ENCODE measurements around the gene GALNTL6. TPM values are rescaled to one million over a fixed set of nuclear protein-coding genes. Genes with fewer than 3 reads are reported as not detected.

The GALNTL6 gene
- total and polyA plus RNA-seq, 9 of the 15 experiments (the other 6 are each of a cell fraction or from before 2014, with no cell fraction given): 0.18 to 0.50 (median 0.29) TPM

GRCh38 chr4:172998527-172999469, 1185.6 kb downstream of the GALNTL6 start (continued):
- peak; percentile 56 for TF ChIP-seq CUX1 (CRISPR knock-in tag; IDR thresholded peaks at IDR 0.05)
- no peak for TF ChIP-seq SIX5 (IDR thresholded peaks at IDR 0.05; ENCODE audit: borderline replicate concordance in 1 of 2, insufficient read depth in 1 of 2, low read depth in 1 of 2, low read length in 2 of 2)
- no peak for TF ChIP-seq PBX2 (CRISPR knock-in tag; IDR thresholded peaks at IDR 0.05; ENCODE audit: low read depth)
- TF ChIP-seq PBX2 (tag; conservative IDR thresholded peaks at IDR 0.05; ENCODE audit: low read depth): peak; percentile 62
- no peak for TF ChIP-seq NR2C1 (IDR thresholded peaks at IDR 0.05)
- TF ChIP-seq NR2C1 (tag; IDR thresholded peaks at IDR 0.05): peak; percentile 31; the same call in 1 of the 2 replicates
- TF ChIP-seq GABPA (tag; conservative IDR thresholded peaks at IDR 0.05; ENCODE audit: low read depth): peak; percentile 30; the same call in 1 of the 2 replicates
- TF ChIP-seq NONO (IDR thresholded peaks at IDR 0.05; ENCODE audit: low read depth in 2 of 2, low read length in 1 of 2): peak in 1 of 2 experiments; percentile 80; a peak in 1 of 4 replicates
- peak; percentile 92 for TF ChIP-seq NFIC (IDR thresholded peaks at IDR 0.05)
- TF ChIP-seq FOXK1 (CRISPR knock-in tag; IDR thresholded peaks at IDR 0.05; ENCODE audit: borderline replicate concordance): 0 out of 2 replicates have a peak, but pooled peaks have one; percentile 19
- peak; percentile 55; the same call in 1 of the 2 replicates for TF ChIP-seq ZNF274 (IDR thresholded peaks at IDR 0.05; ENCODE audit: borderline replicate concordance, low read depth, low read length)
- TF ChIP-seq KLF1 (tag; IDR thresholded peaks at IDR 0.05): no peak
- TF ChIP-seq NCOR1 (IDR thresholded peaks at IDR 0.05): peak; percentile 97
- TF ChIP-seq ZNF175 (CRISPR knock-in tag; IDR thresholded peaks at IDR 0.05; ENCODE audit: low read depth): peak; percentile 90; the same call in 1 of the 2 replicates
- no peak for TF ChIP-seq IFI16 (CRISPR knock-in tag; IDR thresholded peaks at IDR 0.05)
- TF ChIP-seq TEAD4 (IDR thresholded peaks at IDR 0.05; ENCODE audit: low read length): peak; percentile 98
- TF ChIP-seq TEAD4 (CRISPR knock-in tag; IDR thresholded peaks at IDR 0.05; ENCODE audit: borderline replicate concordance): no peak
- TF ChIP-seq EGR1 (conservative IDR thresholded peaks at IDR 0.05): peak; percentile 45
- peak; percentile 69 for TF ChIP-seq TOE1 (IDR thresholded peaks at IDR 0.05; ENCODE audit: borderline replicate concordance)
- no peak for TF ChIP-seq TOE1 (CRISPR knock-in tag; IDR thresholded peaks at IDR 0.05; ENCODE audit: borderline replicate concordance, low read depth)

All from K562 (cell line).